DND-41 (cell line): Measurements from ENCODE around the gene PATL1.

Experiments
- ATAC-seq: fragments of 200-7000 bp; cut with Tn5 transposase; 3 replicates; pipeline ENCODE4 v1.9.1; 2021; ENCODE audit warnings: low read depth; ENCODE audit not compliant: insufficient read depth
- DNase-seq: peaks from one replicate; pipeline ENCODE4 v3.0.0-alpha.2; 2020
- H2AFZ ChIP-seq: 2 replicates; pipeline ENCODE4 v1.6.0; 2012; ENCODE audit warnings: low read depth, low read length
- H3K27ac ChIP-seq: 2 replicates; pipeline ENCODE4 v1.5.1; 2012; ENCODE audit warnings: low read length, inconsistent platforms
- H3K27me3 ChIP-seq: fragments of 200-600 bp; sonication (generic); 2 replicates; pipeline ENCODE4 v1.6.0; 2012; ENCODE audit warnings: low read length, mild to moderate bottlenecking, inconsistent platforms; ENCODE audit not compliant: insufficient read depth, poor library complexity
- H3K36me3 ChIP-seq: 2 replicates; pipeline ENCODE4 v1.5.1; 2012; ENCODE audit warnings: low read length, inconsistent platforms; ENCODE audit not compliant: insufficient read depth
- H3K4me1 ChIP-seq: 2 replicates; pipeline ENCODE4 v1.5.1; 2012; ENCODE audit warnings: mild to moderate bottlenecking, low read length; ENCODE audit not compliant: insufficient read depth
- H3K4me2 ChIP-seq: 2 replicates; pipeline ENCODE4 v1.6.0; 2012; ENCODE audit warnings: mild to moderate bottlenecking, moderate library complexity, low read length, inconsistent platforms; ENCODE audit not compliant: insufficient read depth
- H3K4me3 ChIP-seq, 2 experiments: fragments of 200-600 bp in 1 of 2; shearing (Covaris generic) in 1 of 2; 2 replicates each; pipeline ENCODE4 v1.5.1; 2012 to 2016; ENCODE audit warnings: inconsistent platforms in 2 of 2, low read length in 2 of 2, mild to moderate bottlenecking in 2 of 2, low read depth in 1 of 2, moderate library complexity in 1 of 2
- H3K79me2 ChIP-seq: 2 replicates; pipeline ENCODE4 v1.6.0; 2012; ENCODE audit warnings: low read length, inconsistent platforms; ENCODE audit not compliant: insufficient read depth
- H3K9ac ChIP-seq: 2 replicates; pipeline ENCODE4 v1.6.0; 2012; ENCODE audit warnings: low read depth, mild to moderate bottlenecking, inconsistent platforms, low read length, moderate library complexity
- H3K9me3 ChIP-seq: 2 replicates; pipeline ENCODE4 v1.5.1; 2012; ENCODE audit warnings: low read length, moderate library complexity, mild to moderate bottlenecking, inconsistent platforms; ENCODE audit not compliant: insufficient read depth, severe bottlenecking
- H4K20me1 ChIP-seq: 2 replicates; pipeline ENCODE4 v1.6.0; 2012; ENCODE audit warnings: low read length; ENCODE audit not compliant: insufficient read depth
- CTCF ChIP-seq: IDR thresholded peaks from 2 replicates; pipeline ENCODE4 v1.5.1; 2012; ENCODE audit warnings: borderline replicate concordance, low read length, moderate library complexity, mild to moderate bottlenecking; ENCODE audit not compliant: poor library complexity, severe bottlenecking; ENCODE audit errors: extremely low read depth
- EZH2 ChIP-seq: IDR thresholded peaks from 3 replicates; pipeline ENCODE4 v1.6.1; 2012; ENCODE audit warnings: borderline replicate concordance, low read depth, mild to moderate bottlenecking, moderate library complexity, low read length, inconsistent platforms; ENCODE audit not compliant: severe bottlenecking

The PATL1 gene

GRCh38 chr11:59643390-59643789 is 25.4 kb downstream of the PATL1 start:
- Histone ChIP-seq H3K9me3 (no peaks in the 10 kb centered on the region), H3K36me3 (peaks cover 91% of the 10 kb centered on the region), H3K27ac (no peak overlapping the region), H3K79me2 (no peaks in the 10 kb centered on the region), H3K27me3 (no peaks in the 10 kb centered on the region), H2AFZ (no peak overlapping the region), H3K4me2 (no peak overlapping the region), H4K20me1 (no peaks in the 10 kb centered on the region), H3K4me3 (no peak overlapping the region), H3K4me1 (no peaks in the 10 kb centered on the region), H3K9ac (no peak overlapping the region)
- DNase-seq (no peak), ATAC-seq (no peak)
- TF ChIP-seq EZH2, result no peak
- no peak for TF ChIP-seq CTCF

GRCh38 chr11:59641156-59641555 is 27.7 kb downstream of the PATL1 start:
- Histone ChIP-seq H3K9me3 (no peaks in the 10 kb centered on the region), H3K4me1 (no peaks in the 10 kb centered on the region), H3K9ac (no peak overlapping the region), H3K4me3 (no peak overlapping the region), H2AFZ (no peak overlapping the region), H3K36me3 (peaks cover 91% of the 10 kb centered on the region), H3K79me2 (no peaks in the 10 kb centered on the region), H3K27me3 (no peaks in the 10 kb centered on the region), H3K27ac (no peak overlapping the region), H3K4me2 (no peak overlapping the region), H4K20me1 (peaks cover 3% of the 10 kb centered on the region; the same call in 1 of the 2 replicates)
- TF ChIP-seq CTCF (no peak), EZH2 (no peak)
- no peak for ATAC-seq
- DNase-seq, result no peak

- no peak overlapping the region for H3K27ac ChIP-seq
- peaks cover 6% of the 10 kb centered on the region; the same call in 1 of the 2 replicates for H3K36me3 ChIP-seq
- TF ChIP-seq CTCF (no peak), EZH2 (no peak)
- H3K4me2 ChIP-seq, result no peak overlapping the region
- DNase-seq, result no peak
- no peaks in the 10 kb centered on the region for H3K9me3 ChIP-seq
- no peaks in the 10 kb centered on the region for H3K4me1 ChIP-seq
- H3K4me3 ChIP-seq, result no peak overlapping the region
- H3K9ac ChIP-seq, result no peak overlapping the region
- no peak overlapping the region for H2AFZ ChIP-seq
- no peak for ATAC-seq
- no peaks in the 10 kb centered on the region for H3K79me2 ChIP-seq
- no peaks in the 10 kb centered on the region for H4K20me1 ChIP-seq
- no peaks in the 10 kb centered on the region for H3K27me3 ChIP-seq
These were observed 38.3 kb downstream of the PATL1 start for GRCh38 chr11:59630493-59630892.

- no peaks in the 10 kb centered on the region for H3K27me3 ChIP-seq
These were observed 38.8 kb downstream of the PATL1 start for GRCh38 chr11:59629996-59630395.

More at GRCh38 chr11:59629996-59630395, 38.8 kb downstream of the PATL1 start:
- ATAC-seq, result no peak
- H3K9me3 ChIP-seq, result no peaks in the 10 kb centered on the region
- no peak overlapping the region for H3K4me2 ChIP-seq
- H3K4me3 ChIP-seq, result no peak overlapping the region
- no peak overlapping the region for H2AFZ ChIP-seq
- peaks cover 1% of the 10 kb centered on the region; the same call in 1 of the 2 replicates for H3K36me3 ChIP-seq
- DNase-seq, result no peak
- H3K79me2 ChIP-seq, result no peaks in the 10 kb centered on the region
- H4K20me1 ChIP-seq, result no peaks in the 10 kb centered on the region
- no peak overlapping the region for H3K27ac ChIP-seq
- TF ChIP-seq CTCF (no peak), EZH2 (no peak)
- H3K4me1 ChIP-seq, result no peaks in the 10 kb centered on the region
- H3K9ac ChIP-seq, result no peak overlapping the region
